ENCODE measurements around the gene GPRC6A.
"Not testable (repeated sequence)": the region's sequence is repeated elsewhere in the genome, so short reads cannot be mapped to it uniquely, and the experiment has no call there.

The GPRC6A gene

GRCh38 chr6:116828983-116829382 lies at the start of gene GPRC6A:
TSS of gene GPRC6A (minus strand) at chr6:116829083. CDS start at chr6:116829013, 70 bp downstream.
- no peak for DNase-seq

GRCh38 chr6:116877743-116878142 lies 48.9 kb upstream of the GPRC6A start:
- DNase-seq, result no peak

- DNase-seq, result peak; percentile 65
Observed at GRCh38 chr6:116876635-116877611, 48.0 kb upstream of the GPRC6A start, which contains the start of gene RFX6. TSS of gene RFX6 (plus strand) at chr6:116877242. CDS start at chr6:116877276, 34 bp downstream.

- DNase-seq, result no peak
Observed at GRCh38 chr6:116876107-116876506, 47.2 kb upstream of the GPRC6A start.

- no peak for DNase-seq
Observed at GRCh38 chr6:116872771-116873170, 43.9 kb upstream of the GPRC6A start.

GRCh38 chr6:116866281-116866871 lies 37.5 kb upstream of the GPRC6A start:
- DNase-seq, result peak; percentile 24

GRCh38 chr6:116859264-116859663 lies 30.4 kb upstream of the GPRC6A start:
- DNase-seq, result no peak

- DNase-seq, result no peak
Observed at GRCh38 chr6:116858060-116858459, 29.2 kb upstream of the GPRC6A start.

- peak; percentile 77 for DNase-seq
Observed at GRCh38 chr6:116847227-116847626, 18.3 kb upstream of the GPRC6A start.

- DNase-seq, result no peak
Observed at GRCh38 chr6:116842459-116842858, 13.6 kb upstream of the GPRC6A start.

- DNase-seq, result no peak
Observed at GRCh38 chr6:116840091-116840490, 11.2 kb upstream of the GPRC6A start.

GRCh38 chr6:116836606-116837342 lies 7.9 kb upstream of the GPRC6A start:
- peak; percentile 89 for DNase-seq

- not testable (repeated sequence) for DNase-seq
Observed at GRCh38 chr6:116834526-116834925, 5.6 kb upstream of the GPRC6A start.

GRCh38 chr6:116827561-116828240 lies 1.2 kb downstream of the GPRC6A start:
- no peak for DNase-seq

- DNase-seq, result not testable (repeated sequence)
Observed at GRCh38 chr6:116816336-116816735, 12.5 kb downstream of the GPRC6A start.

- DNase-seq, result no peak
Observed at GRCh38 chr6:116812051-116812650, 16.7 kb downstream of the GPRC6A start.

GRCh38 chr6:116801971-116802370 lies 26.9 kb downstream of the GPRC6A start:
- DNase-seq, result no peak

- DNase-seq, result no peak
Observed at GRCh38 chr6:116799945-116800344, 28.9 kb downstream of the GPRC6A start.

- no peak for DNase-seq
Observed at GRCh38 chr6:116797585-116797984, 31.3 kb downstream of the GPRC6A start.

- DNase-seq, result no peak
Observed at GRCh38 chr6:116793224-116793623, 35.7 kb downstream of the GPRC6A start.

- no peak for DNase-seq
Observed at GRCh38 chr6:116783852-116784251, 45.0 kb downstream of the GPRC6A start.

- peak; percentile 61 for DNase-seq
Observed at GRCh38 chr6:116779573-116780164, 49.2 kb downstream of the GPRC6A start.

Measured in NCI-H774 (cell line).